Fibroblast of pulmonary artery (primary cell): ENCODE data around the gene PXN.
"Not testable (repeated sequence)": the region's sequence is repeated elsewhere in the genome, so short reads cannot be mapped to it uniquely, and the experiment has no call there.

ENCODE experiments used
- DNase-seq: peaks from one replicate; pipeline ENCODE4 v3.0.0-alpha.2; 2010; ENCODE audit warnings: low read depth
- H3K4me3 ChIP-seq: replicated peaks from 2 replicates; pipeline ENCODE4 v1.5.1; 2011; ENCODE audit warnings: low read depth, mild to moderate bottlenecking, control low read depth, low read length, moderate library complexity
- CTCF ChIP-seq: IDR thresholded peaks from 2 replicates; pipeline ENCODE4 v1.5.1; 2011; ENCODE audit warnings: mild to moderate bottlenecking, control low read depth, low read length, inconsistent platforms; ENCODE audit errors: missing control alignments

Gene PXN

GRCh38 chr12:120214626-120215356 lies 50.7 kb downstream of the PXN start:
- TF ChIP-seq CTCF: no peak
- DNase-seq: no peak
- H3K4me3 ChIP-seq: no peak overlapping the region

- no peak overlapping the region for H3K4me3 ChIP-seq
- DNase-seq: no peak
- no peak for TF ChIP-seq CTCF
These were observed 51.8 kb downstream of the PXN start for GRCh38 chr12:120213758-120214157.

- DNase-seq, H3K4me3 ChIP-seq: not testable (repeated sequence)
These were observed 52.3 kb downstream of the PXN start for GRCh38 chr12:120213182-120213581.

GRCh38 chr12:120212301-120212700 lies 53.2 kb downstream of the PXN start:
- no peak overlapping the region for H3K4me3 ChIP-seq
- no peak for DNase-seq
- no peak for TF ChIP-seq CTCF

GRCh38 chr12:120211904-120212283 lies 53.6 kb downstream of the PXN start:
- no peak overlapping the region for H3K4me3 ChIP-seq
- no peak for DNase-seq
- TF ChIP-seq CTCF: no peak

- no peak overlapping the region for H3K4me3 ChIP-seq
- no peak for TF ChIP-seq CTCF
- no peak for DNase-seq
These were observed 54.2 kb downstream of the PXN start for GRCh38 chr12:120211243-120211903.

- no peak for DNase-seq
- no peak for TF ChIP-seq CTCF
- H3K4me3 ChIP-seq: no peak overlapping the region
These were observed 55.7 kb downstream of the PXN start for GRCh38 chr12:120209851-120210250.
